K562 (cell line): ENCODE measurements around the gene PIK3C2G. TPM values are rescaled to one million over a fixed set of nuclear protein-coding genes. Genes with fewer than 3 reads are reported as not detected.

Experiments
- ATAC-seq: fragments of 200-7000 bp; cut with Tn5 transposase; 3 replicates; pipeline ENCODE4 v1.9.1; 2020; ENCODE audit warnings: moderate library complexity
- BruUV-seq: library from RNA; stranded (reverse); fragments of 400-500 nt; replicated peaks from 2 replicates; lab custom pipeline; 2021; lab: Mats Ljungman, UMichigan
- CTCF ChIA-PET: fragments of 300-600 bp; formaldehyde crosslinking; extraction: SDS; loops from one replicate; lab custom pipeline; 2021; ENCODE audit warnings: low intra/inter-chr PET ratio; lab: Yijun Ruan, JAX
- POLR2A ChIA-PET: fragments of 300-600, 350-650 bp; sonication (Branson Sonifier 250); formaldehyde crosslinking; extraction: SDS; loops from one replicate; lab custom pipeline; 2021; ENCODE audit warnings: antibody characterized with exemption, inconsistent platforms; lab: Yijun Ruan, JAX
- DNase-seq, 4 experiments: peaks; one replicate each; pipeline versions ENCODE4 v3.0.0 to v3.0.0-alpha.2; 2011 to 2018; ENCODE audit warnings: low spot score in 3 of 4, mixed read lengths in 3 of 4; ENCODE audit errors: extremely low read depth in 1 of 4
- FAIRE-seq: peaks from 2 replicates; lab custom pipeline; 2011; peaks lifted over from hg19 to GRCh38; lab: Jason Lieb, UNC
- H2AFZ ChIP-seq: 2 replicates; pipeline ENCODE4 v1.6.0; 2011; ENCODE audit warnings: low read depth, low read length, control low read depth, inconsistent platforms
- H3K27ac ChIP-seq: fragments of 200-600 bp; 3 replicates; pipeline ENCODE4 v1.8.0; 2011; ENCODE audit warnings: low read depth, mild to moderate bottlenecking, control low read depth, inconsistent platforms, low read length, moderate library complexity, mixed read lengths; ENCODE audit errors: extremely low read depth
- H3K27me3 ChIP-seq, 2 experiments: fragments of 300-600 bp in 1 of 2; 2 replicates in 1 of 2; 3 replicates in 1 of 2; pipeline versions ENCODE4 v1.6.0 to v1.8.0; 2011; ENCODE audit warnings: inconsistent platforms in 2 of 2, low read length in 2 of 2, mild to moderate bottlenecking in 1 of 2, mixed read lengths in 1 of 2, moderate library complexity in 1 of 2; ENCODE audit not compliant: control insufficient read depth in 2 of 2, insufficient read depth in 2 of 2
- H3K36me3 ChIP-seq: fragments of 300-600 bp; 3 replicates; pipeline ENCODE4 v1.8.0; 2011; ENCODE audit warnings: mild to moderate bottlenecking, low read length, inconsistent platforms; ENCODE audit not compliant: control insufficient read depth, insufficient read depth
- H3K4me1 ChIP-seq, 2 experiments: fragments of 200-600 bp in 1 of 2; replicated peaks in 1 of 2; 2 replicates in 1 of 2; 3 replicates in 1 of 2; pipeline versions ENCODE4 v1.5.1 to v1.8.0; 2011; ENCODE audit warnings: inconsistent platforms in 2 of 2, low read length in 2 of 2, mild to moderate bottlenecking in 1 of 2, mixed read lengths in 1 of 2, moderate library complexity in 1 of 2; ENCODE audit not compliant: control insufficient read depth in 2 of 2, insufficient read depth in 2 of 2
- H3K4me2 ChIP-seq: 2 replicates; pipeline ENCODE4 v1.6.1; 2011; ENCODE audit warnings: low read length, control low read depth, inconsistent platforms, mixed read lengths; ENCODE audit not compliant: insufficient read depth
- H3K4me3 ChIP-seq: fragments of 200-600 bp; sonication (generic), shearing (Covaris generic); 2 replicates; pipeline ENCODE4 v1.5.1; 2016; ENCODE audit warnings: control low read depth, inconsistent platforms
- H3K79me2 ChIP-seq: fragments of 200-600 bp; 3 replicates; pipeline ENCODE4 v1.8.0; 2011; ENCODE audit warnings: low read length, inconsistent platforms; ENCODE audit not compliant: control insufficient read depth, insufficient read depth
- H3K9ac ChIP-seq, 2 experiments: 2 replicates each; pipeline versions ENCODE4 v1.6.0 to v1.6.1; 2011; ENCODE audit warnings: low read depth in 2 of 2, low read length in 2 of 2, control low read depth in 1 of 2, inconsistent platforms in 1 of 2, mild to moderate bottlenecking in 1 of 2, mixed read lengths in 1 of 2; ENCODE audit not compliant: insufficient read depth in 1 of 2
- H3K9me1 ChIP-seq: one replicate; pipeline ENCODE4 v1.6.0; 2011; ENCODE audit warnings: inconsistent platforms, mild to moderate bottlenecking, low read length, moderate library complexity; ENCODE audit not compliant: control insufficient read depth, insufficient read depth
- H3K9me3 ChIP-seq: replicated peaks from 2 replicates; pipeline ENCODE4 v1.5.1; 2011; ENCODE audit warnings: low read depth, low read length, inconsistent platforms; ENCODE audit not compliant: control insufficient read depth, insufficient read depth
- H4K20me1 ChIP-seq: replicated peaks from 2 replicates; pipeline ENCODE4 v1.6.1; 2011; ENCODE audit warnings: low read length, inconsistent platforms, mixed read lengths; ENCODE audit not compliant: control insufficient read depth, insufficient read depth
- DNMT1 ChIP-seq: fragments of 450-650 bp; IDR thresholded peaks from 2 replicates; pipeline ENCODE4 v1.6.1; 2016; ENCODE audit warnings: antibody characterized with exemption, mild to moderate bottlenecking
- E2F5 ChIP-seq: sonication (generic); formaldehyde crosslinking; IDR thresholded peaks from 2 replicates; pipeline ENCODE4 v1.8.0; 2022; ENCODE audit warnings: mild to moderate bottlenecking, missing genetic modification reagents
- EGR1 ChIP-seq: fragments of 450-650 bp; conservative IDR thresholded peaks from 2 replicates; pipeline ENCODE4 v1.6.1; 2017; ENCODE audit warnings: mild to moderate bottlenecking
- HMGXB4 ChIP-seq: sonication (generic); formaldehyde crosslinking; IDR thresholded peaks from 2 replicates; pipeline ENCODE4 v1.8.1; 2023; ENCODE audit warnings: mild to moderate bottlenecking, missing genetic modification reagents
- MAX ChIP-seq: sonication (generic); formaldehyde crosslinking; IDR thresholded peaks from 2 replicates; pipeline ENCODE4 v1.9.0; 2022; ENCODE audit warnings: mild to moderate bottlenecking, missing genetic modification reagents
- MLX ChIP-seq, 2 experiments: fragments of 450-650 bp in 1 of 2; sonication (generic) in 1 of 2; formaldehyde crosslinking; conservative IDR thresholded peaks; 2 replicates each; pipeline versions ENCODE4 v1.4.0 to v1.8.1; 2020 to 2022; ENCODE audit warnings: mild to moderate bottlenecking in 1 of 2, missing genetic modification reagents in 1 of 2
- ZBTB33 ChIP-seq: sonication (generic); formaldehyde crosslinking; IDR thresholded peaks from 2 replicates; pipeline ENCODE4 v1.8.1; 2023; ENCODE audit warnings: mild to moderate bottlenecking, missing genetic modification reagents
- ZNF431 ChIP-seq: sonication (generic); formaldehyde crosslinking; IDR thresholded peaks from 2 replicates; pipeline ENCODE4 v1.8.0; 2022; ENCODE audit warnings: mild to moderate bottlenecking, missing genetic modification reagents
- WGBS: fragments of 100-300 bp; shearing (Covaris generic); methylation state at CpG from one replicate; pipeline ENCODE4 v1.1.6; 2016; ENCODE audit warnings: low coverage, mixed read lengths; ENCODE audit not compliant: insufficient coverage; ENCODE audit errors: missing lambda C conversion rate; 5-methylcytosine and 5-hydroxymethylcytosine counted together
- in situ Hi-C: fragments of 300-500 bp; cut with MboI; formaldehyde crosslinking; loops from 4 replicates; pipeline ENCODE4 v1.15.0; 2018; ENCODE audit warnings: inconsistent platforms, mixed read lengths
- intact Hi-C: fragments of 100-400 bp; cut with micrococcal nuclease; formaldehyde crosslinking; loops from 2 replicates; pipeline ENCODE4 v1.14.2; 2022
- polyA plus RNA-seq, 8 experiments: library from polyadenylated mRNA; depleted of rRNA in 4 of 8; stranded (reverse) in 5 of 8; unstranded in 3 of 8; fragments of >200 nt; fragmentation: Nextera tagmentation in 2 of 8; fragmentation: Illumina TruSeq in 1 of 8; extraction: Ambion mirVana in 2 of 8; extraction: Trizol in 1 of 8; gene quantifications; 2 replicates each; pipeline versions ENCODE4 v1.2.1 to v1.2.3, GENCODE V29; 2011 to 2014; ENCODE audit warnings: inconsistent platforms in 1 of 8, missing spikeins in 1 of 8
- total RNA-seq, 7 experiments: library from RNA; depleted of rRNA in 6 of 7; stranded (reverse); fragments of >200 nt in 6 of 7; fragmentation: Illumina TruSeq in 2 of 7; extraction: Trizol in 2 of 7; gene quantifications; 2 replicates each; pipeline versions ENCODE4 v1.2.1 to v1.2.3, GENCODE V29; 2011 to 2021; ENCODE audit warnings: low replicate concordance in 1 of 7
- TF ChIP-seq, protein P1 (sequence below): sonication (generic); formaldehyde crosslinking; IDR thresholded peaks from 2 replicates; pipeline ENCODE4 v1.8.1; 2022; ENCODE audit warnings: missing genetic modification reagents

The PIK3C2G gene
- total and polyA plus RNA-seq, 9 of the 15 experiments (the other 6 are each of a cell fraction or from before 2014, with no cell fraction given), result not detected

GRCh38 chr12:18651525-18651924 lies 390.2 kb downstream of the PIK3C2G start:
- Histone ChIP-seq H3K9ac (no peak overlapping the region), H3K27me3 (no peaks in the 10 kb centered on the region), H3K36me3 (no peaks in the 10 kb centered on the region), H3K4me2 (no peak overlapping the region), H4K20me1 (no peaks in the 10 kb centered on the region), H3K9me3 (no peaks in the 10 kb centered on the region), H3K27ac (no peak overlapping the region), H3K79me2 (no peaks in the 10 kb centered on the region), H3K4me3 (no peak overlapping the region), H3K4me1 (no peaks in the 10 kb centered on the region), H3K9me1 (no peaks in the 10 kb centered on the region), H2AFZ (no peak overlapping the region)
- POLR2A ChIA-PET, result interaction anchor here (0.8 kb wide), 1 partner anchor 39 kb away, joined by 3 read pairs; no protein-coding TSS in a partner anchor
- ATAC-seq (no peak), FAIRE-seq (no peak), DNase-seq (no peak)
- 0% methylated on average over 1 of the region's 2 CpGs for WGBS
- CTCF ChIA-PET, result no interaction called here
- in situ Hi-C loops, result no loop called here
- no TSS peak for BruUV-seq
- intact Hi-C loops, result no loop called here
- TF ChIP-seq MAX (CRISPR knock-in tag), result no peak
- TF ChIP-seq E2F5 (CRISPR knock-in tag), result no peak

GRCh38 chr12:18652596-18652995 lies 391.3 kb downstream of the PIK3C2G start:
- CTCF ChIA-PET, result no interaction called here
- Histone ChIP-seq H3K27me3 (no peaks in the 10 kb centered on the region), H3K4me1 (no peaks in the 10 kb centered on the region), H2AFZ (no peak overlapping the region), H3K27ac (no peak overlapping the region), H4K20me1 (no peaks in the 10 kb centered on the region), H3K4me3 (no peak overlapping the region), H3K36me3 (no peaks in the 10 kb centered on the region), H3K9me3 (no peaks in the 10 kb centered on the region), H3K79me2 (no peaks in the 10 kb centered on the region), H3K9ac (no peak overlapping the region), H3K9me1 (no peaks in the 10 kb centered on the region), H3K4me2 (no peak overlapping the region)
- intact Hi-C loops (no loop called here), in situ Hi-C loops (no loop called here)
- no peak for ATAC-seq
- POLR2A ChIA-PET, result no interaction called here
- FAIRE-seq, result no peak
- DNase-seq, result no peak
- BruUV-seq, result no TSS peak
- TF ChIP-seq EGR1 (no peak), ZNF431 (CRISPR knock-in tag) (no peak), DNMT1 (no peak), ZBTB33 (no peak), MLX (CRISPR knock-in tag; conservative IDR thresholded peaks at IDR 0.05) (no peak), HMGXB4 (no peak)
- TF ChIP-seq, protein P1, sequence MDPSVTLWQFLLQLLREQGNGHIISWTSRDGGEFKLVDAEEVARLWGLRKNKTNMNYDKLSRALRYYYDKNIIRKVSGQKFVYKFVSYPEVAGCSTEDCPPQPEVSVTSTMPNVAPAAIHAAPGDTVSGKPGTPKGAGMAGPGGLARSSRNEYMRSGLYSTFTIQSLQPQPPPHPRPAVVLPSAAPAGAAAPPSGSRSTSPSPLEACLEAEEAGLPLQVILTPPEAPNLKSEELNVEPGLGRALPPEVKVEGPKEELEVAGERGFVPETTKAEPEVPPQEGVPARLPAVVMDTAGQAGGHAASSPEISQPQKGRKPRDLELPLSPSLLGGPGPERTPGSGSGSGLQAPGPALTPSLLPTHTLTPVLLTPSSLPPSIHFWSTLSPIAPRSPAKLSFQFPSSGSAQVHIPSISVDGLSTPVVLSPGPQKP (CRISPR knock-in tag), result no peak
